PFSK-1 (cell line): ENCODE results near the gene CORIN.

Experiments used
- FOXP2 ChIP-seq: optimal IDR thresholded peaks from 2 replicates; pipeline ENCODE3; 2011; ENCODE audit warnings: borderline replicate concordance, control low read depth, inconsistent platforms; ENCODE audit not compliant: insufficient read depth; ENCODE audit errors: extremely low read length, extremely low read depth
- POLR2AphosphoS5 ChIP-seq: IDR thresholded peaks from 2 replicates; pipeline ENCODE4 v1.6.1; 2012; ENCODE audit warnings: low read depth, mild to moderate bottlenecking, control low read depth, low read length, moderate library complexity
- SIN3A ChIP-seq: IDR thresholded peaks from 2 replicates; pipeline ENCODE4 v1.6.1; 2012; ENCODE audit warnings: mild to moderate bottlenecking, low read length, moderate library complexity, borderline replicate concordance; ENCODE audit not compliant: insufficient read depth
- TAF1 ChIP-seq: IDR thresholded peaks from 2 replicates; pipeline ENCODE4 v1.6.1; 2012; ENCODE audit warnings: low read length, control low read depth, borderline replicate concordance; ENCODE audit not compliant: insufficient read depth
- TF ChIP-seq, protein P1 (sequence below), 2 experiments: IDR thresholded peaks; 2 replicates each; pipeline versions ENCODE4 v1.6.1 to v1.8.0; 2011 to 2012; ENCODE audit warnings: low read depth in 2 of 2, low read length in 2 of 2, control low read depth in 1 of 2, inconsistent platforms in 1 of 2, mild to moderate bottlenecking in 1 of 2, moderate library complexity in 1 of 2; ENCODE audit not compliant: insufficient read depth in 1 of 2

CORIN gene

DNA sequence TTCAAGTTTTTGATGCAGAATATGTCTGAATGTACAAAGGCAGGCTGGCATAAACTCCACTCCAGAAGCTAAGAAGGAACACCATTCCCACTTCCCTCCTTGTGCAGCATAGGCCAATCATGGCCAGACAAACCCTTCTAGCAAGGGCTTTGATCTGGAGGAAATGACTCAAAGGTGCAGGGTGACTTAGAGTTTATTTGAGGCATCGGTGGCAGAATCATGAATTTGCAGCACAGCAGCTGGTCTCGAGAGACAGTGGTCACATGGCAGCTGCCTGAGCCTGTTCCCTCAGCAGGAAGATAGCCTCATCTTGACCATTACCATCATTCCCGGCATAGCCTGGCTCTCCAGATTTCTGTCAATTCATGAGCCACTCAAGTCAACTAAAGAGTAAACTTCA is 198.3 kb downstream of the CORIN start:
- TF ChIP-seq, protein P1, sequence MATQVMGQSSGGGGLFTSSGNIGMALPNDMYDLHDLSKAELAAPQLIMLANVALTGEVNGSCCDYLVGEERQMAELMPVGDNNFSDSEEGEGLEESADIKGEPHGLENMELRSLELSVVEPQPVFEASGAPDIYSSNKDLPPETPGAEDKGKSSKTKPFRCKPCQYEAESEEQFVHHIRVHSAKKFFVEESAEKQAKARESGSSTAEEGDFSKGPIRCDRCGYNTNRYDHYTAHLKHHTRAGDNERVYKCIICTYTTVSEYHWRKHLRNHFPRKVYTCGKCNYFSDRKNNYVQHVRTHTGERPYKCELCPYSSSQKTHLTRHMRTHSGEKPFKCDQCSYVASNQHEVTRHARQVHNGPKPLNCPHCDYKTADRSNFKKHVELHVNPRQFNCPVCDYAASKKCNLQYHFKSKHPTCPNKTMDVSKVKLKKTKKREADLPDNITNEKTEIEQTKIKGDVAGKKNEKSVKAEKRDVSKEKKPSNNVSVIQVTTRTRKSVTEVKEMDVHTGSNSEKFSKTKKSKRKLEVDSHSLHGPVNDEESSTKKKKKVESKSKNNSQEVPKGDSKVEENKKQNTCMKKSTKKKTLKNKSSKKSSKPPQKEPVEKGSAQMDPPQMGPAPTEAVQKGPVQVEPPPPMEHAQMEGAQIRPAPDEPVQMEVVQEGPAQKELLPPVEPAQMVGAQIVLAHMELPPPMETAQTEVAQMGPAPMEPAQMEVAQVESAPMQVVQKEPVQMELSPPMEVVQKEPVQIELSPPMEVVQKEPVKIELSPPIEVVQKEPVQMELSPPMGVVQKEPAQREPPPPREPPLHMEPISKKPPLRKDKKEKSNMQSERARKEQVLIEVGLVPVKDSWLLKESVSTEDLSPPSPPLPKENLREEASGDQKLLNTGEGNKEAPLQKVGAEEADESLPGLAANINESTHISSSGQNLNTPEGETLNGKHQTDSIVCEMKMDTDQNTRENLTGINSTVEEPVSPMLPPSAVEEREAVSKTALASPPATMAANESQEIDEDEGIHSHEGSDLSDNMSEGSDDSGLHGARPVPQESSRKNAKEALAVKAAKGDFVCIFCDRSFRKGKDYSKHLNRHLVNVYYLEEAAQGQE (IDR thresholded peaks at IDR 0.05; ENCODE audit: insufficient read depth in 1 of 2, low read depth in 2 of 2, low read length in 2 of 2): no peak

DNA sequence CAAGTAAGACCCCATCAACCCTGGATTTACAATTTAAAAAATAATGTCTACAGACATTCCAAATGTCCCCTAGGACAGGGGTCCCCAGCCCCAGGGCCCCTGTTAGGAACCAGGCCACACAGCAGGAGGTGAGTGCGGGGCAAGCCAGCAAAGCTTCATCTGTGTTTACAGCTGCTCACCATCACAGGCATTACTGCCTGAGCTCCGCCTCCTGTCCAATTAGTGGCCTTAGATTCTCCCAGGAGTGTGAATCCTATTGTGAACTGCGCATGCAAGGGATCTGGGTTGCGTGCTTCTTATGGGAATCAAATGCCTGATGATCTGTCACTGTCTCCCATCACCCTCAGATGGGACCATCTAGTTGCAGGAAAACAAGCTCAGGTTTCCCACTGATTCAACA is 206.7 kb downstream of the CORIN start:
- TF ChIP-seq SIN3A: no peak
- TF ChIP-seq FOXP2: no peak
- TF ChIP-seq TAF1: no peak
- no peak for TF ChIP-seq POLR2AphosphoS5
- TF ChIP-seq, protein P1 (IDR thresholded peaks at IDR 0.05; ENCODE audit: insufficient read depth in 1 of 2, low read depth in 2 of 2, low read length in 2 of 2): no peak

DNA sequence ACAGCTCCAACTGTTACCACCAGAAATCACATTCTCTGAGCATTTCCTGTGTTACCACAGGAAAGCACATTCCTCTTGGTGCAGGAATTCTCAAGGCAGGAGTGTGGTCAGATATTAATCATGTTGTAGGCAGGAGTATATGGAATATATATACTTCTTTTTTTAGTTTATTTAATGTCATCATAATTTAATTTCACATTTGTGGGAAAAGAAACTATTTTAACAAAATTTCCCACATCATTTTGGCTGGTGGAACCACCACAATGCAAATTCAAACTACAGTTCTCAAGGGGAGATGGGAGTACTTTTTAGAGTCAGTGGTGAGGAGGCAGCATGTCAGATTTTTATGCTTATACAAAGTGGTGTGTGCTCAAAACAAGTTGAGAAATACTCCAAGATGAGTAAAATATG is 213.8 kb downstream of the CORIN start:
- no peak for TF ChIP-seq TAF1
- TF ChIP-seq POLR2AphosphoS5: no peak
- TF ChIP-seq FOXP2: no peak
- TF ChIP-seq, protein P1 (IDR thresholded peaks at IDR 0.05; ENCODE audit: insufficient read depth in 1 of 2, low read depth in 2 of 2, low read length in 2 of 2): no peak
- TF ChIP-seq SIN3A: no peak

DNA sequence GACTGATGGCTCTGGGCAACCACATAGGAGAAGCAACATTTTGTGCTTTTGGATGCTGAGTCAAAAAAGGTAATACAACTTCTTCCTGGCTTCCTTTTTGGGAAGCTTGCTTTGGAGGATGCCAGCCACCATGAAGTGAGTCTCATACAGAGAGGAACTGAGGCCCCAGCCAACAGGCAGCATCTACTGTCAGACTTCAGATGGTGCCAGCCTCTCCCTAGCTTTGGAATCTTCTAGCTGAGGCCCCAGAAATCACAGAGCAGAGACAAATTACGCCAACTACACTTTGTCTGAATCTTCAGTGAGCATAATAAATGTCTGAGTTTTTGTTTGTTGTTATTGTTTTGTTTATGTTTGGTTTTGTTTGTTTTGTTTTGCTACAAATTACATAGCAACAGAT is 216.7 kb downstream of the CORIN start:
- TF ChIP-seq SIN3A (no peak), TAF1 (no peak), POLR2AphosphoS5 (no peak), FOXP2 (no peak)
- TF ChIP-seq, protein P1 (IDR thresholded peaks at IDR 0.05; ENCODE audit: insufficient read depth in 1 of 2, low read depth in 2 of 2, low read length in 2 of 2): no peak

DNA sequence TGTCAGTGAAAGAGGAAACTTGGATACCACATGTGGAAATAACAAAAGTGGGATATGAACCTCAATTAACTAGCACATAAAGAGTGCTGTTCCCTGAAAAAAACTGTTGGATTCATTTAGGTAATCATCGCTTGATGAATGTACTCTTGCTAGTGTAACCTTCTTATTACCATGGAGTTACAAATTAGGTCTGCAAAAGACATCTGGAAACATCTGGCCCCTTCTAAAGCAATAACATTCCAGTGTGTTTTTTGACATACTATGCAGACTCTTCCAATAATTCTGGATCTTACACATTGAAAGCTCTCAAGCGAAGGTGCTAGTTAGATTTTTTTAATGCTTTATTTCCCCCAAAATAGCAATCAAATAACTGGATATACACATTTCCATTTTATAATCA is 218.2 kb downstream of the CORIN start:
- TF ChIP-seq POLR2AphosphoS5 (no peak), TAF1 (no peak), SIN3A (no peak), FOXP2 (no peak)
- TF ChIP-seq, protein P1 (IDR thresholded peaks at IDR 0.05; ENCODE audit: insufficient read depth in 1 of 2, low read depth in 2 of 2, low read length in 2 of 2): no peak
